Heart right ventricle (tissue), 16 donors: Measurements from ENCODE around the gene ACSBG1. TPM values are rescaled to one million over a fixed set of nuclear protein-coding genes. Genes with fewer than 3 reads are reported as not detected.

ENCODE experiments used
- ATAC-seq, 8 donors: fragments of 200-7000 bp; cut with Tn5 transposase; one replicate each; pipeline ENCODE4 v1.9.1; 2020; ENCODE audit warnings: mild to moderate bottlenecking in 8 of 8, moderate library complexity in 8 of 8, moderate number of reproducible peaks in 1 of 8
- DNase-seq, 2 donors: peaks; one replicate each; pipeline ENCODE4 v3.0.0-alpha.2; 2020
- H3K27ac ChIP-seq, 10 donors: fragments of 200-600 bp; sonication (generic) in 2 of 10; one replicate each; pipeline versions ENCODE4 v1.5.0 to v1.8.0; 2020 to 2022; ENCODE audit warnings: mild to moderate bottlenecking in 3 of 10
- H3K27me3 ChIP-seq, 7 donors: fragments of 200-600 bp; one replicate each; pipeline ENCODE4 v1.8.0; 2021 to 2022; ENCODE audit warnings: mild to moderate bottlenecking in 2 of 7
- H3K36me3 ChIP-seq, 9 donors: fragments of 200-600 bp; sonication (generic) in 1 of 9; one replicate each; pipeline versions ENCODE4 v1.5.0 to v1.8.0; 2020 to 2022; ENCODE audit warnings: mild to moderate bottlenecking in 2 of 9
- H3K4me1 ChIP-seq, 9 donors: fragments of 200-600 bp; sonication (generic) in 1 of 9; one replicate each; pipeline versions ENCODE4 v1.5.0 to v1.8.0; 2020 to 2022; ENCODE audit warnings: mild to moderate bottlenecking in 4 of 9
- H3K4me3 ChIP-seq, 10 donors: fragments of 200-600 bp; sonication (generic) in 2 of 10; one replicate each; pipeline versions ENCODE4 v1.5.0 to v1.8.0; 2020 to 2022; ENCODE audit warnings: mild to moderate bottlenecking in 7 of 10, moderate library complexity in 2 of 10
- H3K9me3 ChIP-seq, 11 donors: fragments of 200-600 bp in 10 of 11; sonication (generic) in 2 of 11; one replicate each; pipeline versions ENCODE4 v1.5.0 to v1.8.0; 2013 to 2022; ENCODE audit warnings: mild to moderate bottlenecking in 2 of 11, control low read depth in 1 of 11, moderate library complexity in 1 of 11
- WGBS, 2 donors: extraction: QIAGEN DNeasy Blood & Tissue Kit; methylation state at CpG; one replicate each; pipeline ENCODE4 v1.1.7; 2013; ENCODE audit warnings: inconsistent platforms in 1 of 2; 5-methylcytosine and 5-hydroxymethylcytosine counted together
- intact Hi-C, 10 donors: fragments of 100-400 bp; cut with DNase I; formaldehyde crosslinking; loops; one replicate each; pipeline versions ENCODE4 v1.11.1 to v1.14.2; 2022
- polyA plus RNA-seq, 2 donors: library from polyadenylated mRNA; stranded (reverse); fragments of 200-250 nt; gene quantifications; one replicate each; pipeline ENCODE4 v1.2.3, GENCODE V29; 2013
- total RNA-seq, 10 donors: library from RNA; stranded (reverse); fragmentation: NEBNext Ultra II Directional in 3 of 10; extraction: Animal tissue kit (Norgen Biotek cat#: 25700) in 3 of 10; gene quantifications; one replicate each; pipeline versions ENCODE4 v1.2.1 to v1.2.4, GENCODE V29; 2021 to 2023
- TF ChIP-seq, protein P1 (sequence below), 9 donors: fragments of 200-600 bp; sonication (generic) in 2 of 9; IDR thresholded peaks; one replicate each; pipeline versions ENCODE4 v1.5.0 to v1.8.0; 2021 to 2022; ENCODE audit warnings: antibody characterized with exemption in 9 of 9, mild to moderate bottlenecking in 5 of 9, moderate library complexity in 1 of 9
- donor health status: Arrhythmogenic right ventricular cardiomyopathy.
- donor health status: ischemic (EF 13 %, LVEDD 7.1; RV severe dilation, severe dysfunction).
- donor health status: healthy with polysubstance abuse.
- donor health status: DM: no; HTN: yes; CAD: no.
- donor health status: DM: no; HTN: no; CAD: no.
- donor health status: ischemic (EF 25% LVEDD 6.9; RV normal size, moderate dysfunction).
- donor health status: ischemic (EF 25% LVEDD 5.7; RV mildly dilated, moderate dysfunction).
- donor health status: healthy.
- donor health status: DM: yes; HTN: yes; CAD: no.
- donor health status: Ischemic cardiomyopathy.
- donor health status: ischemic (EF 35%, LVEDD 5.7; RV mildly dilated, moderate dysfunction).
- donor health status: nonischemic (EF 11% LVEDD 7.7; RV severe dilation, severe dysfunction).
- donor health status: DM: yes; HTN: yes; CAD: no.
- donor health status: PGD.
- donor health status: ischemic (EF 29% LVEDD 5.4; RV normal size, mild dysfunction).
- donor health status: nonischemic (EF 23%, LVEDD 6.1; RV moderate dilation, normal function).

The ACSBG1 gene
- total and polyA plus RNA-seq, 12 donors, result 0.22 to 0.65 (median 0.44) TPM; not detected in 8

GRCh38 chr15:78170848-78171773 is 63.3 kb downstream of the ACSBG1 start:
- intact Hi-C loops, result loop anchor here in 1 of 10 donors (5.0 kb wide), 1 partner anchor 39 kb away; the partner anchor contains the start of gene CIB2
- no peak overlapping the region for H3K4me3 ChIP-seq
- H3K9me3 ChIP-seq, result no peaks in the 10 kb centered on the region
- peak overlapping the region in 7 of 10 donors; percentile 3 to 55 (median 37) for H3K27ac ChIP-seq
- TF ChIP-seq, protein P1, sequence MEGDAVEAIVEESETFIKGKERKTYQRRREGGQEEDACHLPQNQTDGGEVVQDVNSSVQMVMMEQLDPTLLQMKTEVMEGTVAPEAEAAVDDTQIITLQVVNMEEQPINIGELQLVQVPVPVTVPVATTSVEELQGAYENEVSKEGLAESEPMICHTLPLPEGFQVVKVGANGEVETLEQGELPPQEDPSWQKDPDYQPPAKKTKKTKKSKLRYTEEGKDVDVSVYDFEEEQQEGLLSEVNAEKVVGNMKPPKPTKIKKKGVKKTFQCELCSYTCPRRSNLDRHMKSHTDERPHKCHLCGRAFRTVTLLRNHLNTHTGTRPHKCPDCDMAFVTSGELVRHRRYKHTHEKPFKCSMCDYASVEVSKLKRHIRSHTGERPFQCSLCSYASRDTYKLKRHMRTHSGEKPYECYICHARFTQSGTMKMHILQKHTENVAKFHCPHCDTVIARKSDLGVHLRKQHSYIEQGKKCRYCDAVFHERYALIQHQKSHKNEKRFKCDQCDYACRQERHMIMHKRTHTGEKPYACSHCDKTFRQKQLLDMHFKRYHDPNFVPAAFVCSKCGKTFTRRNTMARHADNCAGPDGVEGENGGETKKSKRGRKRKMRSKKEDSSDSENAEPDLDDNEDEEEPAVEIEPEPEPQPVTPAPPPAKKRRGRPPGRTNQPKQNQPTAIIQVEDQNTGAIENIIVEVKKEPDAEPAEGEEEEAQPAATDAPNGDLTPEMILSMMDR (IDR thresholded peaks at IDR 0.05), result no peak
- 60 to 70% methylated on average over 17 of the region's 17 CpGs for WGBS, 2 donors
- H3K27me3 ChIP-seq, result no peaks in the 10 kb centered on the region
- DNase-seq, result no peak
- H3K4me1 ChIP-seq, result peaks cover 0 to 24% (median 12%) of the 10 kb centered on the region in 9 donors
- ATAC-seq, result peak in 7 of 8 donors; percentile 18 to 68 (median 38)
- peaks cover 0 to 80% (median 60%) of the 10 kb centered on the region in 9 donors for H3K36me3 ChIP-seq

DNA sequence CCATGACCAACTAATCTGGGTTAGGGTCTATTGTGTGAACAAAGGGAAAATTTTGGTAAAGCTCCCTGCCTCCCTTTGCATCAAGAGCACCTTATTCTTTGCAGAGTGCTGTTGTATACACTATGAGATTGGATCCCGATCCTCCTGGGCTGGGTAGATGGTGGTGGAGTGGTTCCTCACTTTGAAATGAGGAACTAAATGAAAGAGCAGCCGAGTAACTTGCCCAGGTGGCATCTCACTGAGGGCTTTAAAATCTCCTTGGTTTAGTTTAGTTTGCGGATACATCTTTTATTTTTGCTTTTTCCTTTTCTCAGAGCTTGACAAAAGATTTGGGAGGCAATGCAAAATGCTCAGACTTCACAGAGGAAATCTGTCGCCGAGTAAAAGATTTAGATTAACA is 65.8 kb downstream of the ACSBG1 start:
- no peaks in the 10 kb centered on the region for H3K9me3 ChIP-seq
- peaks cover 0 to 22% (median 12%) of the 10 kb centered on the region in 9 donors for H3K4me1 ChIP-seq
- DNase-seq (no peak), ATAC-seq (no peak)
- H3K27me3 ChIP-seq, result no peaks in the 10 kb centered on the region
- TF ChIP-seq, protein P1 (IDR thresholded peaks at IDR 0.05), result no peak
- intact Hi-C loops, result no loop called here
- WGBS, 2 donors, result 85 to 86% methylated on average over 5 of the region's 5 CpGs
- no peak overlapping the region for H3K4me3 ChIP-seq
- H3K36me3 ChIP-seq, result peaks cover 0 to 99% (median 84%) of the 10 kb centered on the region in 9 donors
- H3K27ac ChIP-seq, result no peak overlapping the region

GRCh38 chr15:78167227-78167888 is 67.0 kb downstream of the ACSBG1 start:
- Histone ChIP-seq H3K4me1 (peaks cover 0 to 17% (median 12%) of the 10 kb centered on the region in 9 donors), H3K27ac (no peak overlapping the region), H3K9me3 (no peaks in the 10 kb centered on the region), H3K36me3 (peaks cover 0 to 100% (median 93%) of the 10 kb centered on the region in 9 donors), H3K4me3 (no peak overlapping the region), H3K27me3 (no peaks in the 10 kb centered on the region)
- DNase-seq (no peak), ATAC-seq (no peak)
- 92 to 93% methylated on average over 10 of the region's 10 CpGs for WGBS, 2 donors
- intact Hi-C loops, result no loop called here
- TF ChIP-seq, protein P1 (IDR thresholded peaks at IDR 0.05), result no peak

GRCh38 chr15:78164010-78164409 is 70.4 kb downstream of the ACSBG1 start:
- Histone ChIP-seq H3K4me1 (peaks cover 0 to 8% (median 0%) of the 10 kb centered on the region in 9 donors), H3K27ac (no peak overlapping the region), H3K4me3 (no peak overlapping the region), H3K27me3 (no peaks in the 10 kb centered on the region), H3K36me3 (peaks cover 0 to 100% (median 74%) of the 10 kb centered on the region in 9 donors), H3K9me3 (no peaks in the 10 kb centered on the region)
- no peak for DNase-seq
- no peak for ATAC-seq
- WGBS, 2 donors, result 90 to 93% methylated on average over 2 of the region's 2 CpGs
- TF ChIP-seq, protein P1 (IDR thresholded peaks at IDR 0.05), result no peak
- intact Hi-C loops, result no loop called here
